Heart left ventricle (tissue), 13 donors: ENCODE results near the gene CIAO3.

Experiments
- POLR2A ChIP-seq, 2 donors: fragments of 450-650 bp; IDR thresholded peaks; one replicate each; pipeline ENCODE4 v1.6.1; 2017; ENCODE audit warnings: antibody characterized with exemption in 2 of 2, mild to moderate bottlenecking in 2 of 2, moderate library complexity in 2 of 2
- TF ChIP-seq, protein P1 (sequence below), 12 donors: fragments of 200-600 bp; sonication (generic) in 4 of 12; IDR thresholded peaks; one replicate each; pipeline versions ENCODE4 v1.5.0 to v1.8.0; 2018 to 2022; ENCODE audit warnings: antibody characterized with exemption in 12 of 12, mild to moderate bottlenecking in 5 of 12
- donor health status: ischemic (EF 13 %, LVEDD 7.1; RV severe dilation, severe dysfunction).
- donor health status: DM: no; HTN: yes; CAD: no.
- donor health status: DM: no; HTN: no; CAD: no.
- donor health status: ischemic (EF 25% LVEDD 6.9; RV normal size, moderate dysfunction).
- donor health status: ischemic (EF 25% LVEDD 5.7; RV mildly dilated, moderate dysfunction).
- donor health status: ischemic (EF 35%, LVEDD 5.7; RV mildly dilated, moderate dysfunction).
- donor health status: nonischemic (EF 11% LVEDD 7.7; RV severe dilation, severe dysfunction).
- donor health status: DM: yes; HTN: yes; CAD: no.
- donor health status: PGD.
- donor health status: ischemic (EF 29% LVEDD 5.4; RV normal size, mild dysfunction).
- donor health status: nonischemic (EF 23%, LVEDD 6.1; RV moderate dilation, normal function).

DNA sequence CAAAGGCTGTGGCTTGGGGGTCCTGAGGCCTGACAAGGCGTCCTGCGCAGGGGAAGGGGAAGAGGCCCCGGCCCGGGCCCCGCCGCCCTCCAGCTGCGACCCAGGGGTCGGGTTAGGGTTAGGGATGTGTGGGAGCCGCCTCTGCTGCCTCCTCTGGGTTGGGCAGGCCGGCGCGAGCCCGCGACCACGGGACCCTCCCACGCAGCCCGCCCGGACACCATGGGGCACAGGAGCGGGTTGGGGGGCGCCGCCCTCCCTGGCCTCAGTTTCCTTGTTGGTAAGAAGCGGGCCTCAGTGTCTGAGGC, 386 bp downstream of the CIAO3 start:
- TF ChIP-seq POLR2A (IDR thresholded peaks at IDR 0.05) = no peak
- TF ChIP-seq, protein P1, sequence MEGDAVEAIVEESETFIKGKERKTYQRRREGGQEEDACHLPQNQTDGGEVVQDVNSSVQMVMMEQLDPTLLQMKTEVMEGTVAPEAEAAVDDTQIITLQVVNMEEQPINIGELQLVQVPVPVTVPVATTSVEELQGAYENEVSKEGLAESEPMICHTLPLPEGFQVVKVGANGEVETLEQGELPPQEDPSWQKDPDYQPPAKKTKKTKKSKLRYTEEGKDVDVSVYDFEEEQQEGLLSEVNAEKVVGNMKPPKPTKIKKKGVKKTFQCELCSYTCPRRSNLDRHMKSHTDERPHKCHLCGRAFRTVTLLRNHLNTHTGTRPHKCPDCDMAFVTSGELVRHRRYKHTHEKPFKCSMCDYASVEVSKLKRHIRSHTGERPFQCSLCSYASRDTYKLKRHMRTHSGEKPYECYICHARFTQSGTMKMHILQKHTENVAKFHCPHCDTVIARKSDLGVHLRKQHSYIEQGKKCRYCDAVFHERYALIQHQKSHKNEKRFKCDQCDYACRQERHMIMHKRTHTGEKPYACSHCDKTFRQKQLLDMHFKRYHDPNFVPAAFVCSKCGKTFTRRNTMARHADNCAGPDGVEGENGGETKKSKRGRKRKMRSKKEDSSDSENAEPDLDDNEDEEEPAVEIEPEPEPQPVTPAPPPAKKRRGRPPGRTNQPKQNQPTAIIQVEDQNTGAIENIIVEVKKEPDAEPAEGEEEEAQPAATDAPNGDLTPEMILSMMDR (IDR thresholded peaks at IDR 0.05) = no peak
